Hematopoietic multipotent progenitor cell treated with erythropoietin and hydrocortisone succinate and interleukin-3 and kit ligand, for 4 days (in vitro differentiated cells): ENCODE measurements around the gene NHLH1.
"Not testable (repeated sequence)": the region's sequence is repeated elsewhere in the genome, so short reads cannot be mapped to it uniquely, and the experiment has no call there.

ENCODE experiments used
- DNase-seq: peaks from one replicate; pipeline ENCODE4 v3.0.0-alpha.2; 2015

Gene NHLH1

DNA sequence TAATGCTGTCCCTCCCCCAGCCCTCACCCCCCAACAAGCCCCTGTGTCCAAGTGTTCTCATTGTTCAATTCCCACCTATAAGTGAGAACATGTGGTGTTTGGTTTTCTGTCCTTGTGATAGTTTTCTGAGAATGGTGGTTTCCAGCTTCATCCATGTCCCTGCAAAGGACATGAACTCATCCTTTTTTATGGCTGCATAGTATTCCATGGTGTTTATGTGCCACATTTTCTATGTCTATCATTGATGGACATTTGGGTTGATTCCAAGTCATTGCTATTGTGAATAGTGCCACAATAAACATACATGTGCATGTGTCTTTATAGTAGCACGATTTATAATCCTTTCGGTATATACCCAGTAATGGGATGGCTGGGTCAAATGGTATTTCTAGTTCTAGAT lies 17.9 kb downstream of the NHLH1 start:
- not testable (repeated sequence) for DNase-seq

DNA sequence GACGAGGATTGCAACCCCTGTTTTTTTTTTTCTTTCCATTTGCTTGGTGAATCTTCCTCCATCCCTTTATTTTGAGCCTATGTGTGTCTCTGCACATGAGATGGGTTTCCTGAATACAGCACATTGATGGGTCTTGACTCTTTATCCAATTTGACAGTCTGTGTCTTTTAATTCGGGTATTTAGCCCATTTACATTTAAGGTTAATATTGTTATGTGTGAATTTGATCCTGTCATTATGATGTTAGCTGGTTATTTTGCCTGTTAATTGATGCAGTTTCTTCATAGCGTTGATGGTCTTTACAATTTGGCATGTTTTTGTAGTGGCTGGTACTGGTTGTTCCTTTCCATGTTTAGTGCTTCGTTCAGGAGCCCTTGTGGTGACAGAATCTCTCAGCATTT lies 21.5 kb downstream of the NHLH1 start:
- DNase-seq, result not testable (repeated sequence)

DNA sequence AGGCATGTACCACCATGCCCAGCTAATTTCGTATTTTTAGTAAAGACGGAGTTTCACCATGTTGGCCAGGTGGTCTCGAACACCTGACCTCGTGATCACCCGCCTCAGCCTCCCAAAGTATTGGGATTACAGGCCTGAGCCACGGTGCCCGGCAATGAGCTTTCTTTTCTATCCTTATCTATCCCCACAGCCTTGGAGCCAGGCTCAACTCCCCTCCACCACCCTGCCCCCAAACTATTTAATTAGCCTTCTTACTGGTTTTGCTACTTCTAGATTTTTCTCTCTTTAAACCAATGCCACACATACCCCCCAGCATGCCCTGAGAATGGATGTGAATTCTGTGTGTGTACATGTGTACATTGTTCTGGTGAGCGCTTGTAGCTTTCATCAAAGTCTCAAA lies 27.8 kb downstream of the NHLH1 start:
- DNase-seq, result no peak

DNA sequence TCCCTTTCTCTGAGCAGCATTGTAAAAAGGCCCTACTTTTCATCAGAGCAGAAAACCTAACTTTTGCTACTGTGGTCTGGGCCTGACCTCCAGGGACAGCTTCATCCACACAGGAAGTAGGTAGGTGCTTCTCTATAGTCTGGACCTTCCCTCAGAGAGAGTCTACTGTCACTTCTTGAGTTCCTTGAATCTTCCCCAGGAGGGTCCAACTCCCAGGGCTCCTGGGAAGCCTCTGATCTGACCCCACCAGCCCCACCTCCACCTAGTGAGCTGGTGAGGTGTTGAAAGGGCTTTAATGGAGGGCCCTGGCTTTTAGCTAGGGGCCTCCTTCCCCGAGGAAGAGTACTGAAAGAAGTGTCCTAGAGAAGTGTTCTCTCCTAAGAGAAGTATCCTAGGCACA lies 30.8 kb downstream of the NHLH1 start:
- DNase-seq, result no peak

DNA sequence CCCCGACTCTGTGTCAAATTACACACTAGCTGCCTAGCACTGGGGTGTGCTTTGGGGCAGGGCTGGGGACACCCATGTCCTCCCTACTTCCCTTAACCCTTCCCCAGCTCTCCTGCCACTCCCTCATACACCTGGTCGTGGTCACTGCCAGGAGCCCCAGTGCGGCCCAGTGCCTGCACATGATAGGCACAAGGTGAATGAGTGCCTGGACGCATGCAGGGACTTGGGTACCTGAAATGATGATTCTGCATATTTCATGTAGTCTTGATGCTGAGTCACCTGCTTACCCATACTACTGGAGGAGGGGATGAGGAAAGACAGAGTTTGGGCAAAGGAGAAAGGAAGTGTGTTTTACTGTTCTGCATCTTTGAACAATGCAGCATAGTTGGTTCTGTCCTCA lies 32.0 kb downstream of the NHLH1 start:
- DNase-seq, result no peak

DNA sequence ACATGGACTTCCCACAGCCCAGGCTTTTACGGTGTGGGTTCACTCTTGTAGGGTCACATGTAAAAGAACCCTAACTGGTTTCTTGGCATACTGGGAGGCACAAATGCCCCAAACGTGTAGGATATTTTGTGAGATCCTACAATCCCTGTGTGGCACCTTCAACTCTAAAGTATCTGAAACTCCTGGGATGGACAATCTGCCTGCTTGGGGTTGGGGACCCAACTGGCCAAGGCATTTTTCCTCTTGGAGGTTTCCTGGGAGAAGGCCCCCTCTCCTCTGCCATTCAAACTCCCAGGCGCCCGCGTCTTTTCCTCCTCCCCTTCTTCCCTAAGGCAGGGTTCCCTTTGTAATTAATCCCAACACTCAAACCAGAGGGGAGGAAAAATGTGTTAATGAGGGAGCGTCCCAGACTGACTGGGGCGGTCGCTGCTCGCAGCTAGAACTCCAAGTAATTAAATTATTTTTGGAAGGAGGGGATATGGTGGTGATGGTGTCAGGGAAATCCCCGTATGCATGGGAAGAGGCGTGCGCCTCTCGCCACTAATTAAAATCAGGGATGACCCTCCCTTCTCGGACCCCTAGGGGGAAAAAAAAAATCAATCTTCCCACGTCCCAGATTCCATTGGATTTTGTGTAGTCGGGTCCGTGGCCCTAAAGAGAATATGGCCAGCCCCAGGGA lies 32.8 kb downstream of the NHLH1 start:
- DNase-seq, result no peak

DNA sequence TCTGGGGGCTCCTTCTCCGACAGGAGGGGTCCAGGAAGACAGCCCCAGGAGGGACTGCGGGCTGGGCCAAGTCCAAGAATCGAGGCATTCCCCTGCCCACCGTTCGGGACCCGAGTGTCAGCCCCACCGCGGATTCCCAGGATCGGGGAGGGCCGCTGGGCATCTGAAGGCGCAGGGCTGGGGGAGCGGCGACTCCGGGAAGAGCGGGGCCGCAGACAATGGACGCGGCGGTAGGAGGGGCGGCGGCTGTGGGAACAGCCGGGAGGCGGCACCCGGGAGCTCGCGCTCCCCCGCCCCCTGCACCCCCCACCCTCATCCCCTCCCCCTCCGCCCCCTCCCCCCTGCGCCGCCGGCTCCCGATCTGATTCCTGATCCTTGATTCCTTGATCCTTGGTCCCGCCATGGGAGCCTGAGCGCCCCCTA lies 33.4 kb downstream of the NHLH1 start, which contains the start of gene VANGL2:
TSS of gene VANGL2 (plus strand) at position 342 of the 423 bp plus-strand sequence. CDS start 15,274 bp downstream, outside the sequence.
- DNase-seq, result peak; percentile 81

DNA sequence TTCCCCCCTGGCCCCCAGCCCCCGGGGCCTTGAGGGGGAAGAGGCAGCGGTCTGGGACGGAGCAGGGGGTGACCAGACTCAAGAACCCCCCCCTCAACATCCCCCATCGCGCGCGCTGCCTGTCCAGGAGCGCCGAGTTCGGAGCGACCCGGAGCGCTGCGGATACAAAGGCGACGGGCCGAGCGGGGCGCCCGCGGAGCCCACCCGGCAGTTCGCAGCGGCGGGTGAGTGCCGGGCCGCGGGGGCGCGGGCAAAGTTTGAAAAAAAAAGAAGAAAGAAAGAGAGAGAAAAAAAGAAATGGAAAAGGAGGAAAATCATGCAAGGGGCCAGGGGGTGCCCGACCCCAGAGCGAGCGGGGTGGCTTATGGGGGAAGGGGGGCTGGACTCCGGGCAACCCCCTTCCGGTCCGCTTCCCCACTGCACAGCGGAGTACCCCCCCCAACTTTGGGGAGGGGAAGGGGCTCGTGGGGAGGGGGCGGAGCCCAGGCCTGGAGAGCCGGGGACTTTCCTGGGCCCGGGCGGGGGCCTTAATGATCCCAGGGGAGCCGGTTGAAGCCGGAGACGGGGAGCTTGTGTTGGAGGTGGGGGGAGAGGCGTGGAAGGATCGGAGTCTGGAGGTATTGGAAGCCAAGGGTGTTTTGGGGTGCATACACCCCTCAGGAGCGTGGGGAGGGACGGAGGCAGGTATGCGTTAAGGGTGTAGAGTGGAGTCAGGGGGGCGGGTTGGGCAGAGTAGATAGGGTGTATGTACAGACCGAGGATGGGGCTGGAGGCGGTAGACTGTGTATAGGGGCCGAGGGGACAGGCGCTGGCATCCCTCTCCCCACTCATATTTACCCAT lies 34.0 kb downstream of the NHLH1 start:
- DNase-seq, result peak; percentile 45

DNA sequence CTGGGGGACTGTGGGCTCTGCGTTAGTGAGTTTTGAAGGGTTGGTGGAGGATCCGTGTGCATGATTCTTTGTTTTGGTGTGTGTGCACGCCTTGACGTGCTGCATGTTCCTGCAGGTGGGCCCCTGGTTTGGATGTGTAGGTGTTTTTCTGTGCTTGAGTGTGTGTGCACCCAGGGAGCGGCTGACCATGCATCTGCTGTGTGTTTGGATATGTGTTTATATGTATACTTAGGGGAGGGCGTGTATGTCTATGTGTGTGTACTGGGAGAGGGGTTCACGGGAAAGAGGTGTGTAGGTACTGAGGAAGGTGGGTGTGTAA lies 34.6 kb downstream of the NHLH1 start:
- no peak for DNase-seq

DNA sequence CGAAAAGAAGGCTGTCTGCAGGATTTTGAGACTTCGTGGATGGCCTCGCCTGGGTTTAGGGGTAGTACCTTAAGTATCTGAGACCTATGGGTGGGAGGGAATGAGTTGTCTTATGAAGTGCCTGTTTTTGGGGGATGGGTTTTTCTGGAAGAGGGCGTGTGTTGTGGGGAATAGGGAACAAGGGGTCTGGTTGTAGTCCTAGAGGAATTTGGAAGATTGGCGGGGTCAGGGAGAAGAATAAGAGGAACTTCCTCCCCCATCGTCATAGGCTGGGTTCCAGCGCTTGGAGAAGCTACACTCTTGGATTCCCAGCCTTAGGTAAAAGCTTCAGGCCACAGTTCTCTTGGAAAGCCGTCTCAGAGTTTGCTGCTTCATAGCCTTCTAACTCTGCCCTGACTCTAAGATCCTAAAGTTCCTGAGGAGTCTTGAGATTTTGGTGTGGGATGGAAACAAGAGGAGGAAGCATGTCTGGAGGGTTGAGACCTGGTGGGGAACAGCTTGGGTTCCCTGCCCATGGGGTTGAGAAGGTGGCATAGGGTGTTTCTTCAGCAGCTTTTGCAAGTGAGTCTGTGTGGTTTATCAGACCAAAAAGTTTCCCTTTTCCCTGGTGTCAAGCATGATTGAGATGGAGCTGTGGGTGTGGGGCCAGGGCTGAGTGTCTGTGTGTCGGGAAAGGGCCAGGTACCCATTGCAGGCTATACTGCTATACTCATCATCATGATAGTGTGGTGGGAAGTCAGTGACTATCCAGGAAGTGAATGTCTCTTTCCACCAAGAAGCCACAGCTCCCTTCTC lies 35.3 kb downstream of the NHLH1 start:
- DNase-seq, result no peak

DNA sequence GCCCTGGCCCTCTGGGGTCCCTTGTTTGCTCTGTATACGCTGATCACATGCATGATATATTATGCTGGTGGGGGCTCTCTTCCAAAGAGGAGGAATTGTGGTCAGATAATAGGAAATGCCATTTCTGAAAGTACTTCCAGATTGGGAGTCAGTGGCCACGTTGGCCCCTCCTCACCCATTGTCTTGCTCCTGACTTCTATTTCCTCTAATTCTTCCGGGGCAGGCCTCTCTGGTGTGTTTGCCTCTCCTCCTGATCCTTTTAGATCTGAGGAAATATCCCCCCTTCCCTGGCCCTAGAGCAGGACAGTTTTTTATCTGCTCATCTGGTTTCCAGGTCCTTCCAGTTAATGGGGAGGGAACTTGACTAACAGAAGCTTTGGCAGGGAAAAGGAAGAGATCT lies 36.4 kb downstream of the NHLH1 start:
- no peak for DNase-seq

DNA sequence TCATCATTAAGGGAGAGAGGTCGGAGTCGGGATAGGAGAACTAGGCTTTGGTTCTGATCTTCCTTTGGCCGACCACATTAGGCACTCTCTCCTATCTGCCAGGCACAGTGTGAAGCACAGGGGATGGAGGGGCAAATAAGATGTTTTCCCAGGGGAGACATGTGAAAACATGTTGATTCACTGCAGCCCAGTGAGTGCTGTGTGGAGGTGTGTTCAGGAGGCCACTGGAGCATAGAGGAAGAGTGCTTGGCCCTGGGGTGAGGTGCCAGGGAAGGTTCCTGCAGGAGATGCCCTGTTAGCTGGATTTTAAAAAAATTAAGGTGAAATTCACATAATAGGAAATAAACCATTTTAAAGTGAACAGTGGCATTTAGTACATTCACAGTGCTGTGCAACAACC lies 37.2 kb downstream of the NHLH1 start:
- DNase-seq, result no peak

DNA sequence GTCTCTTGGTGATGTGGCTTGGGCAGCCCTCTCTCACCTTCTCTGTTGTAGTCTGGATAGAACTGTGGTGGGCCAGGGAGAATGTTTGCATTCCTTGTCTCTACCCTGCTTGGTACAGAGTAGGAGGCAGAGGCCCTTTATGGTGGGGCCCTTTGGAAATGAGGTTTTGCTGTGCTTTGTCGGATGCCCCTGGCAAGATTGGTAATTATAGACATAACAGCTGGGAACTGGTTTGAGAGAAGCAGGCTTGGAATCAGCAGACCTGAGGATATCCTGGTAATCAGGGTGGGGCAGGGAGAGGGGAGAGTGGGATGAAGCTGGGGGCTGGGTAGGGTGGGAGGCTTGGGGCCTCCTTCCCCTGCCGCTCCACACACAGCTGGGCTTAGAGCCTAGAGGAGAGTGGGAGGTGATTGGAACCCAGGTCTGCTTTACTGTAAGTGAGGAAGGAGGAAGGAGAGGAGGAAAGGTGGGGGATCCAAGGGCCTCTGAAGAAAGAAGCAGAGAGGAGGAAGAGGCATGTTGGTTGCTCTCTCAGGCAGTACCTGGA lies 38.5 kb downstream of the NHLH1 start:
- DNase-seq, result no peak

DNA sequence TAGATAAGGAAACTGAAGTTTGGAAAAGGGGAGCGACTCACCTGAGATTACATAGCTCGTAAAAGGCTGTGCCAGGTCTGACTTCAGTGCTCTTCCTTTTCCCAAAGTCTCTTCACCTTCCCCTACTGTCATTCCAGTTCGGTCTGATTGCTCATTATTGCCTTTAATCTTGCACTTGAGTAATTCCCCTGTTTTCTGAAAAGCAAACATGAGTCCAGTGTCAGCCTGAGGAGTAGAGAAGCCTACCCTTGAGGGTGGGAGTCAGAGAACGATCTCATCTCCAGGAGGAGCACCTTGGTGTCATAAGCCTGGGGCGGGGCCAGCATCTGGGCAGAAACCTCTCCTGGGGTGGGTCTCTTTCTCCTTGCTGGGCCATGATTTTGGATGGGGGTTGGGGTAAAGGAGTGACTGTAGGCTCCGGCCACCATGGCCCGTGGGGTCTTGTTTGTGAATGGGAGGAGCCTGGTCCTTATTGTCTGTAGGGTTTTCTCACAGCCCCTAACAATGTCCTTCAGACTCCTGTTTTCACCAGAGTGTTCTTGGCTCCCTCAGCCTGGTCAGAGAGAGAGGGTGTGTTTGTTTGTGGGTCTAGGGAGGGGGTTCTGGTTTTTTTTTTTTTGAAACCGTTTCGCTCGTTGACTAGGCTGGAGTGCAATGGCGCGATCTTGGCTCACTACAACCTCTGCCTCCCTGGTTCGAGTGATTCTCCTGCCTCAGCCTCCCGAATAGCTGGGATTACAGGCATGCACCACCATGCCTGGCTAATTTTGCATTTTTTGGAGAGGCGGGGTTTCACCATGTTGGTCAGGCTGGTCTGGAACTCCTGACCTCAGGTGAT lies 39.5 kb downstream of the NHLH1 start:
- no peak for DNase-seq

DNA sequence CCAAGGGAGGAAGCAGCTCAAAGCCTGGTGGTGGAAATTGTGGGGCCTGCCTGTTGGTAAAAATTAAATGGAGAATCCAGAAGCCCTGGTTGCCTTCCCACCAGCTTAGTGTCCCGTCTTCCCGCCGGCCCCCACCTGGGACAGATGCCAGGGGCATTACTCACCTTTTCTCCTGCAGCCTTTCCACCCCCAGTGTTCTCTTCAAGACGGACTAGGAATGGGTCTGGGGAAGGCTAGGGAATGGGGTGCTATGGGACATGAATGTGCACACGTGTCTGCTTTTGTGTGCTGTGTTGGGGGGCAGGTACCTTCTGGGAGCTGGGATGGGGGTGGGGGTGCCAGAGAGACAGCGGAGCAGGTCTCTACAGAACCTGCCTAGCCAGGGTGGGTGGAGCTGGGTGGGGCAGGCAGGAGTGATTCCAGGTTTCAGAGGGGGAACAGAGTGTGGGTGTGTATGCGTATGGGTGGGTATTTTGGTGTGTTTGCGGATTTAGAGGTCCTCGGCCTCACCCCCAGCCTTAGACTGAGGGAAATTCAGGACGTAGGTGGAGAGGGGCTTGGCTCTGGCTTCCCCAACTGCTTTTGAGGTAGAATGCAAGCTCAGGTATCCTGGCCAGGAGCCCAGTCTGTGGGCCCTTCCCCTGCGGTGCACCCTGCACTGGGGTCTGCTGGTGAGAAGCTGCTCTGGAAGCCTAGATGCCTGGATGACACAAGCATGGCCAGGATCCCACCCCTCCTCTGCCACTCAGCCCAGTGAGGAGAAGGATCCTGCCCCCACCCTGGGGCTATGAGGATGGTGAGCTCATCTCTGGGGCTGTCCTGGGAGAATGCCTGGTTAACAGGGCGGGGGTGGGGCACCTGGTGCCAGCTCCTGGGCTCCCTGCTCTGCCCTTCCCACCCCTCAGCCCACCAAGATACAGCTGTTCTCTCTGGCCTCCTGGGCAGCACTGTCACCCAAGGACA lies 41.2 kb downstream of the NHLH1 start:
- no peak for DNase-seq

DNA sequence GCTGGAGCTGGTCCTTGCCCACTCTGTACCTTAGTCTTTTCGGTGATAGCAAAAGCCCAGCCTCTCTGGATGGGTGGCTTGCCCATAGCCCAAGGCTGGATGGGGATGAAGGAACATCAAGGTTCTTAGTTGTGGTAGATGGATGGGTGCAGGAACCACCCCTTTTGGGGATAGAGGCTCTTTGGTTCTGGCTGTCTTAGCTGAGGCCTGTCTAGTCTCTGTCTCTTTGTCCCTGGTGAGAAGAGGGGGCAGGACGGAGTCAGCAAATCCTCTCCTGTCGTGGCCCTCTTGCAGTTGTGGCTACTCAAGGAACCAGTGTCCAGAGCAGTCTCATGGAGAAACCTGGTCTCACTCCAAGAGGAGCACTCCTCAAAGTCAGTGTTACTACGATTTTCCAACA lies 42.0 kb downstream of the NHLH1 start:
- no peak for DNase-seq

DNA sequence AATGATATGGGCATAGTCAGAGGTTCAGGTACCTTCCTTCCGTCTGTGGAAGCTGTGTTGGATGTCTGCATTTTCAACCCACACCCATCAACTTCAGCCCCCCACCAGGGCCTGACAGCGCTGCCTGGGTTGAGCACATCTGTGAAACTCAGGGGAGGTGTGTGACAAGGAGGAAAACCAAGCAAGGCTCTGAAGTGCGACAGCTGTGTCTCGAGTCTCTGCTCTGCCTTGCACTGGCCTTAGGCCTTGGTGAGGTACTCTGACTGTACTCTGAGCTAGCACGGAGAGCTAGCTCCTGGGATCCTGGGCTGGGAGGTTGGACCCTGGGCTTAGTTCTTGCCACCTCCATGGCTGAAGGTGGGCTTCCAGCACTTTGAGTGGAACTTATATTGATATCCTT lies 42.6 kb downstream of the NHLH1 start:
- no peak for DNase-seq

DNA sequence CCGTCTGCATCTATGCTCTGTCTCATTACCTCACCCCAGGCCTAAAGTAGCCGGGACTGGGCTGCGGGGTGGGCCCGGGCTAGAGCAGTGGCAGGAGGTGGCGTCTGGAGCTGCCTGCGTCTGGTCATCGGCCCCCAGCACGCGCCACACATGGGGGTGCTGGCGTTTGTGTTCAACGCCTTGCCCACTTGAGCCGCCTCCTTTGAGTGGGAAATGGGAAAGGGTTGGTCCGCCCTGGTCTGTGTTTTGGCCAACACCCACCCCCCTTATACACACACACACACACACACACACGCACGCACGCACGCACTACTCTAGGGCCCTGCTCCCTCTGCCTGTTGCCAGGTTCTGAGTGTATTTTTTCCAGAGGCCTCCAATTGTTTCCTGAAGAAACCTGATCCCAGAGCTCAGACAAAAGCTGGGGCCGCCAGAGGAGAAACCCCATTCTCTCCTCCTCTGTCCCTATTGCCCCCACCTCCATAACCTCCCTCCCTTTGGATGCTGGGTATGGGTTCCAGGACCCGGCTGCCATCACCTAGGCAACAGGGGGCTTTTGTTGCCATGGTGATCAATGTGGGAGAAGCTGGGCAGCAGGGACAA lies 43.6 kb downstream of the NHLH1 start:
- DNase-seq, result no peak

DNA sequence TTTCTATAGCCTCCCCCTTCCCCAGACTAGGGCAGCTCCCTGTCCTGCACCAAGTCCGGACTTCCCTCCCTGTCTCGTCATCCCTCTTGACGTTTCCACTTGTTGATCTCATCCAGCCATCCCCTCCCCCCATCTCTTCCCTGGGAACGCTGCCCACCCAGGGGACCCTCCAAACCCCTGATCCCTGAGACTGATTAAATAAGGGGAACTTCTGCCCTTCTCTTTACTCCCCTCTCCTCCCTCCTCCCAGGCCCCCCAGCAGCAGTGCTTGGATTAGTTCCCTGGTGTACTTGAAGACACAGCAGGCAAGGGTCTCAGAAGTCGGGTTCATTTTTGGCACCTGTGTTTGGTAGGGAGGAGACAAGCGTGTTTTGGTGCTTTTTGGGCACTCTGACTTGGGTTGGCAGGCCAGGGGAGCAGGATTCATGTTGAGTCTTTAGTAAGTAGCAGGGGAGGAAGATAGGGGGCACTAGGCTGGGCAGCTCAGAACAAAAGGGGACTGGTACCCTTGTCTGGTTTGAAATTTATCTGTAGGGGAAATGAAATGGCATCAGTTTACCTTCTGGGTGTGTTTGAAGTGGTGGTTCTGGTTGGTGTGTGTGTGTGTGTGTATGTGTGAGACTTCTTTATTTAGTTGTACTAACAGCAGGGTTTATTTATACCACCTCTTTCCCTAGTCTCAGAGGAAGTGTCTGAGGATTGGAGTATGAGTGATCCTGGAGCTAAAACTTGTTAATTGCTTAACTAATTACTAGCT lies 44.6 kb downstream of the NHLH1 start:
- no peak for DNase-seq

DNA sequence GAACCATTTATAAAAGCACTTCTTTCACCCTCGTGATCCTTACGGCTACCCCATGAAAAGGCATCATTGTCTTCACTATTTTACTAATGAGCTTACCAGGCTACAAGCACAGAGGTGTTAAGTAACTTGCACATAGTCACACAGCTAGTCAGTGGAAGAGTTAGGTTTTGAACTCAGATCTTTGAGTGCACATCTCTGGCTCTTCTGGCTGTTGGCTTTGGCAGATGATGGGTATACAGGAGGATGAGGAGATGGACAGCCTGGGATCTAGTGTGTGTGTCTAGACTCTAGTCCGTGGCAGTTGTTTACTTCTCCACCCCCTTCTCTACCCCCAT lies 45.1 kb downstream of the NHLH1 start:
- no peak for DNase-seq
